GM12872 (cell line): ENCODE data around the gene SLC38A3.

ENCODE experiments used
- CTCF ChIP-seq: IDR thresholded peaks from 3 replicates; pipeline ENCODE4 v1.5.1; 2011; ENCODE audit warnings: low read depth, mild to moderate bottlenecking, low read length, moderate library complexity; ENCODE audit not compliant: insufficient read depth

Gene SLC38A3

GRCh38 chr3:50232303-50232702 is 27.2 kb downstream of the SLC38A3 start:
- TF ChIP-seq CTCF = no peak

GRCh38 chr3:50233176-50233575 is 28.1 kb downstream of the SLC38A3 start:
- TF ChIP-seq CTCF = no peak

DNA sequence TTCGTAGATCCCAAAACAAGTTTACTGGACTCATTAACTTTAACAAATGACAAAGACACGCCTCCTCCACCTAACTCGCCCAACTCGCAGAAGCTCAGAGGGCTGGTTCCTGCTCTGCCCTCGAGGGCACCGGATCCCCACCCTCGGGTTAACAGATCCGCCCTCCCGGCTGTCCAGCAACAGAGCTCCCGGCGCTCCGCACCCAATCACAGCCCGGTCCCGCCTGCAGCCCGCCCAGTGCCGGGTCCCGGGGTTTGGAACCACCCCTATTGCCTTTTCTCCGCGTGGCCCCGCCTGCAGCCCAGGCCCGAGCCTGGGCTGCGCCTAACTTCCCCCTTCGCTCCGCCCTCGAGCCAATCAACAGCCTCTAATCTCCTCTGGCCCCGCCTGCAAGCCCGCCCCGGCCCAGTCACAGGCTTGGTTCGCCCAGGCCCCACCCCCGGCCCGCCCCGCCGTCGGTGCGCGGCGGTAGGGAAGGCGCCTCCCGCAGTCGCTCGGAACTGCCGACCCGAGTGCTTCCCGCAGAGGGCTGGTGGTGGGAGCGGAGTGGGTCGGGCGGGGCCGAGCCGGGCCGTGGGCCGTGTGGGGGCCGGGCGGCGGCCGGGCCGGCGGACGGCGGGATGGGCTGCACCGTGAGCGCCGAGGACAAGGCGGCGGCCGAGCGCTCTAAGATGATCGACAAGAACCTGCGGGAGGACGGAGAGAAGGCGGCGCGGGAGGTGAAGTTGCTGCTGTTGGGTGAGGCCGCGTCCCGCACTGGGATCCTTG is 30.8 kb downstream of the SLC38A3 start, which contains the start of gene GNAI2:
GNAI2 (plus strand) TSS at position 489 of the 768 bp plus-strand sequence; CDS start at position 621, 132 bp downstream.
- TF ChIP-seq CTCF = no peak

- TF ChIP-seq CTCF = no peak
Measured at GRCh38 chr3:50236484-50237132, 31.5 kb downstream of the SLC38A3 start.

DNA sequence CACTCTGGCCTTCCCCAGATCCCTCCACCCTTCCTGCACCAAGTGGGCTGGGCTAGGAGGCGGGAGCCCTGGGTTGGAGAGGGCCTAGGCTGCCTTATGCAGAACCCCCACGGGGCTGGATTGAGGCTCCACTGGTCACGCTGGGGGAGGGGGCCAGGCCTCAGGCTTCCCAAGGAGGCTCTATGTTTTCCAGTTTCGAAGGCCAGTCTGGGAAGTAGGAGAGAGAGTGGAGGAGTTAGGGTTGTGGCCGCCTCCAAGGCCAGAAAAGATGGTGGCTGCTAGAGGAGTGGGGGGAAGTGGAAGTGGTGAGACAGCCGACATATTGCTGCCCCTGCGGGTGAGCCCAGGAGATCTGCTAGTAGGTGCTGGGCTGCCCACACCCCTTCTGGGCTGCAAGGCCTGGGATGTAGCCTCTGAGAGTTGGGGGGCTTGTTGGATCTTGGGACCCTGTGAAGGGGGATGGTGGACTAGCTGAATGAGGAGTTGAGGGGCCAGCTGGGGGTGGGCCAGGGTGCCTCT is 32.1 kb downstream of the SLC38A3 start:
- no peak for TF ChIP-seq CTCF

GRCh38 chr3:50237754-50238548 is 32.9 kb downstream of the SLC38A3 start:
- TF ChIP-seq CTCF = no peak

GRCh38 chr3:50238549-50239026 is 33.5 kb downstream of the SLC38A3 start:
- no peak for TF ChIP-seq CTCF
